Suppressor macrophage (primary cell): ENCODE data around the gene SPTBN1.
A peak's percentile ranks its signal among the peaks of the same experiment; 100 is the strongest.
"Not testable (repeated sequence)": the region's sequence is repeated elsewhere in the genome, so short reads cannot be mapped to it uniquely, and the experiment has no call there.

Source experiments
- DNase-seq, 4 experiments: peaks; one replicate each; pipeline ENCODE4 v3.0.0-alpha.2; 2020 to 2022

The SPTBN1 gene

GRCh38 chr2:54471221-54471711 is 15.1 kb downstream of the SPTBN1 start:
- no peak for DNase-seq

GRCh38 chr2:54473851-54474250 is 17.7 kb downstream of the SPTBN1 start:
- no peak for DNase-seq

GRCh38 chr2:54475285-54475684 is 19.2 kb downstream of the SPTBN1 start:
- no peak for DNase-seq

GRCh38 chr2:54475919-54476318 is 19.8 kb downstream of the SPTBN1 start:
- DNase-seq = no peak

GRCh38 chr2:54476852-54477251 is 20.7 kb downstream of the SPTBN1 start:
- no peak for DNase-seq

GRCh38 chr2:54477896-54478295 is 21.8 kb downstream of the SPTBN1 start:
- no peak for DNase-seq

GRCh38 chr2:54478899-54479298 is 22.8 kb downstream of the SPTBN1 start:
- no peak for DNase-seq

GRCh38 chr2:54479424-54479823 is 23.3 kb downstream of the SPTBN1 start:
- peak in 1 of 4 experiments; percentile 6 for DNase-seq

GRCh38 chr2:54480025-54480424 is 23.9 kb downstream of the SPTBN1 start:
- DNase-seq = no peak

- DNase-seq = no peak
These were observed 25.6 kb downstream of the SPTBN1 start for GRCh38 chr2:54481686-54482085.

GRCh38 chr2:54482715-54483114 is 26.6 kb downstream of the SPTBN1 start:
- DNase-seq = no peak

GRCh38 chr2:54483426-54483825 is 27.3 kb downstream of the SPTBN1 start:
- no peak for DNase-seq

- DNase-seq = not testable (repeated sequence)
These were observed 29.6 kb downstream of the SPTBN1 start for GRCh38 chr2:54485756-54486155.

GRCh38 chr2:54486766-54487165 is 30.6 kb downstream of the SPTBN1 start:
- no peak for DNase-seq

GRCh38 chr2:54490863-54491262 is 34.7 kb downstream of the SPTBN1 start:
- no peak for DNase-seq

- DNase-seq = no peak
These were observed 36.2 kb downstream of the SPTBN1 start for GRCh38 chr2:54492335-54492734.

GRCh38 chr2:54494087-54494486 is 38.0 kb downstream of the SPTBN1 start:
- no peak for DNase-seq

- no peak for DNase-seq
These were observed 40.8 kb downstream of the SPTBN1 start for GRCh38 chr2:54496920-54497319.

GRCh38 chr2:54497763-54498680 is 41.9 kb downstream of the SPTBN1 start:
- DNase-seq = no peak

- DNase-seq = no peak
These were observed 43.5 kb downstream of the SPTBN1 start for GRCh38 chr2:54499661-54500060.

GRCh38 chr2:54500404-54501205 is 44.5 kb downstream of the SPTBN1 start:
- no peak for DNase-seq

- DNase-seq = no peak
These were observed 46.6 kb downstream of the SPTBN1 start for GRCh38 chr2:54502731-54503130.

- DNase-seq = peak in 3 of 4 experiments; percentile 22 to 49 (median 25)
These were observed 47.1 kb downstream of the SPTBN1 start for GRCh38 chr2:54503192-54503591.
